Pancreas (tissue), 10 donors: ENCODE results near the gene TTLL8. TPM values are rescaled to one million over a fixed set of nuclear protein-coding genes. Genes with fewer than 3 reads are reported as not detected.
A peak's percentile ranks its signal among the peaks of the same experiment; 100 is the strongest.

ENCODE experiments used
- ATAC-seq, 4 donors: fragments of 200-7000 bp; cut with Tn5 transposase; one replicate each; pipeline versions ENCODE4 v1.8.0 to v1.9.1; 2020; ENCODE audit warnings: mild to moderate bottlenecking in 4 of 4, moderate library complexity in 4 of 4
- DNase-seq, 6 donors: peaks; one replicate each; pipeline ENCODE4 v3.0.0-alpha.2; 2020
- FAIRE-seq: peaks from 2 replicates; lab custom pipeline; 2012; peaks lifted over from hg19 to GRCh38; lab: Jason Lieb, UNC
- H3K27ac ChIP-seq, 4 donors: fragments of 200-600 bp; sonication (generic); 1 replicate in 3 of 4; 2 replicates in 1 of 4; pipeline versions ENCODE4 v1.5.0 to v1.8.0; 2020
- H3K27me3 ChIP-seq, 4 donors: fragments of 200-600 bp; one replicate each; pipeline ENCODE4 v1.8.0; 2021
- H3K36me3 ChIP-seq, 3 donors: fragments of 200-600 bp; sonication (generic) in 1 of 3; one replicate each; pipeline versions ENCODE4 v1.5.0 to v1.8.0; 2020 to 2021
- H3K4me1 ChIP-seq, 3 donors: fragments of 200-600 bp; one replicate each; pipeline ENCODE4 v1.8.0; 2021
- H3K4me3 ChIP-seq, 4 donors: fragments of 200-600 bp; sonication (generic) in 2 of 4; one replicate each; pipeline versions ENCODE4 v1.5.0 to v1.8.0; 2020 to 2021
- H3K9me3 ChIP-seq, 4 donors: fragments of 200-600 bp; one replicate each; pipeline ENCODE4 v1.8.0; 2021
- WGBS, 2 donors: extraction: QIAGEN DNeasy Blood & Tissue Kit; methylation state at CpG; one replicate each; pipeline ENCODE4 v1.1.7; 2013; 5-methylcytosine and 5-hydroxymethylcytosine counted together
- intact Hi-C, 3 donors: fragments of 100-400 bp; cut with DNase I; formaldehyde crosslinking; loops; one replicate each; pipeline versions ENCODE4 v1.11.1 to v1.14.2; 2022
- polyA plus RNA-seq, 2 donors: library from polyadenylated mRNA; stranded (reverse); fragments of 200-250 nt; gene quantifications; one replicate each; pipeline ENCODE4 v1.2.3, GENCODE V29; 2013
- total RNA-seq, 6 donors: library from RNA; stranded (reverse); fragmentation: NEBNext Ultra II Directional in 4 of 6; extraction: Animal tissue kit (Norgen Biotek cat#: 25700) in 4 of 6; gene quantifications; one replicate each; pipeline versions ENCODE4 v1.2.1 to v1.2.4, GENCODE V29; 2021 to 2023
- TF ChIP-seq, protein P1 (sequence below), 4 donors: fragments of 200-600 bp; sonication (generic) in 3 of 4; IDR thresholded peaks; one replicate each; pipeline versions ENCODE4 v1.5.0 to v1.8.0; 2021; ENCODE audit warnings: antibody characterized with exemption in 4 of 4
- donor health status: healthy with polysubstance abuse.
- donor health status: DM: no; HTN: no; CAD: no; lungs with moderate emphysema.
- donor health status: DM: no; HTN: no; CAD: no.
- donor health status: control.
- donor health status: control.
- donor health status: Bipolar disorder and iron deficiency.
- donor health status: DM: yes; HTN: yes; CAD: no.
- donor health status: DM: no; HTN: no; CAD: no.
- donor health status: DM: no; HTN: no; CAD: no.
- donor health status: DM: yes; HTN: yes; CAD: no.

Gene TTLL8
- total and polyA plus RNA-seq, 8 donors = not detected

DNA sequence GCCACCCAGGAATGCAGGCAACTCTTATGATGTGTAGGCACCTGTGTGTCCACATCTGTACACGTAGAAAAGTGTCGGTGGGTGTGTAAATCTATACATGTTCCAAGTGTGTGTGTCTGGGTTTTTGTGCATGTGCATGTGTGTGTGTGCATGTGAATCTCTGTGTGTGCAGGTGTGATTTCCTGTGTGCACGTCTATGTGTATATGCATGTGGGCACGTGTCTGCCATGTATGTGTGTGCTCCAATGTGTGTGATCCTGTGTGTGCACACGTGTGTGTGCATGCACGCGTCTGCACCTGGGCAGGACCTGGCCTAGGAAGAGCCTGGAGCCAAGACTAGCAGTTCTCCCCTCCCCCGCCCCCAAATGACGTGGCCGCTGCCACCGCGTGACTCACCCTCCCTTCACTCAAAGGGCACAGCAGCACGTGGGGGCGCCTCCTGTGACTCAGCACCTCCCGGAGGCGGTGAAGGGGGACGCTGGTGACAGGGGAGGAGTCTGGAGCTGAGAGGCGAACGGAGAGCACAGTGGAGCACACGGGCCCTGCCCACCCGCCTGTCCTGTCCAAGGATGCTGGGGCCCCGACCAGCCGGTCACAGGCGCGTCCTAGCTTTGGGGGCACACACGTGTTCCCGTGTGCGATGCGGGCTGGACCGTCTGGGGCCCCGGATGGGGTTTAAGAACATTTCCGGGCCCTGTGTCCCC is 87.4 kb downstream of the TTLL8 start:
- intact Hi-C loops = no loop called here
- 11 to 15% methylated on average over 32 of the region's 32 CpGs for WGBS, 2 donors
- FAIRE-seq = no peak

DNA sequence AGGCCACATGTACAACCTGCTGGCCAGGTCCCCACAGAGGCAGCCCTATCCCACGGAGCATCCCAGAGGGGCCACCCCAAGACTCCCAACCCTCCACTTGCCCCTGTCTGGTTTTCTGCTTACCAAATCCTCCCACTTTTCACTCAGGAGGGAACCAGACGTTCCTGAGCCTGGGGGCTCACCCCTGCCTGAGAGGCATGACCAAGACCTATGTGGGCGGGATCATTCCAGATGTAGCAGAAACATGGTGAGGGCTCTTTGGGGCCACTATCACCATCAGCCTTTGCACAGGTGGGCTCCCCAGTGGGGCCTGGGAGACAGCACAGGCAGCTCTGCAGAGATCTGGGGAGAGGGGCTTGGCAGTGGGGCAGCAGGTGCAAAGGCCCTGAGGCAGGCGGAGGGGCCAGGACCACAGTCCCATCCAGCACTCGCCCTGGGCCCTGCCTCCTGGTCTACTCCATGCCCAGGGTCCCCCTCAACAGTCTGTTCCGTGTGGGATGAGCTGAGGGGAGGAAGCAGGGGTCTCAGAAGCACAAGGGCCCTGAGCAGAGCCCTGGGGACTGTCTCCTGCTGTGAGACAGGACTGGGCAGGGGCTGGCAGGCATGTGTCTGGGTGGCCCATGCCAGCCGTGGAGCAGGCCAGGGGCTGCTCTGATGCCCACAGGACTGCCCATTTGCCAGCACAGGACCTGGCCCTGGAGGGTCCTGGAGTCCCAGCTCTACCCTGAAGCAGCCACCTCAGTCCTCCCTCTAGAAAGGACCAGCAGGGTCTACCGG is 88.2 kb downstream of the TTLL8 start:
- 91 to 95% methylated on average over 8 of the region's 8 CpGs for WGBS, 2 donors
- intact Hi-C loops = no loop called here
- H3K9me3 ChIP-seq = no peaks in the 10 kb centered on the region
- H3K27me3 ChIP-seq = no peaks in the 10 kb centered on the region
- H3K4me3 ChIP-seq = no peak overlapping the region
- peak overlapping the region in 1 of 4 donors; percentile 46 for H3K27ac ChIP-seq
- ATAC-seq (no peak), DNase-seq (peak; percentile 25 to 73 (median 53)), FAIRE-seq (no peak)
- H3K4me1 ChIP-seq = peaks cover 0 to 32% (median 11%) of the 10 kb centered on the region in 3 donors
- TF ChIP-seq, protein P1, sequence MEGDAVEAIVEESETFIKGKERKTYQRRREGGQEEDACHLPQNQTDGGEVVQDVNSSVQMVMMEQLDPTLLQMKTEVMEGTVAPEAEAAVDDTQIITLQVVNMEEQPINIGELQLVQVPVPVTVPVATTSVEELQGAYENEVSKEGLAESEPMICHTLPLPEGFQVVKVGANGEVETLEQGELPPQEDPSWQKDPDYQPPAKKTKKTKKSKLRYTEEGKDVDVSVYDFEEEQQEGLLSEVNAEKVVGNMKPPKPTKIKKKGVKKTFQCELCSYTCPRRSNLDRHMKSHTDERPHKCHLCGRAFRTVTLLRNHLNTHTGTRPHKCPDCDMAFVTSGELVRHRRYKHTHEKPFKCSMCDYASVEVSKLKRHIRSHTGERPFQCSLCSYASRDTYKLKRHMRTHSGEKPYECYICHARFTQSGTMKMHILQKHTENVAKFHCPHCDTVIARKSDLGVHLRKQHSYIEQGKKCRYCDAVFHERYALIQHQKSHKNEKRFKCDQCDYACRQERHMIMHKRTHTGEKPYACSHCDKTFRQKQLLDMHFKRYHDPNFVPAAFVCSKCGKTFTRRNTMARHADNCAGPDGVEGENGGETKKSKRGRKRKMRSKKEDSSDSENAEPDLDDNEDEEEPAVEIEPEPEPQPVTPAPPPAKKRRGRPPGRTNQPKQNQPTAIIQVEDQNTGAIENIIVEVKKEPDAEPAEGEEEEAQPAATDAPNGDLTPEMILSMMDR (IDR thresholded peaks at IDR 0.05) = no peak
- H3K36me3 ChIP-seq = no peaks in the 10 kb centered on the region

More for the DNA sequence above, 87.4 kb downstream of the TTLL8 start:
- TF ChIP-seq, protein P1 (IDR thresholded peaks at IDR 0.05) = no peak
- DNase-seq (peak; percentile 91 to 96 (median 95)), ATAC-seq (peak; percentile 81 to 87 (median 83))
- Histone ChIP-seq H3K27me3 (no peaks in the 10 kb centered on the region), H3K27ac (peak overlapping the region; percentile 44 to 73 (median 70)), H3K4me3 (peak overlapping the region; percentile 3 to 52 (median 28)), H3K9me3 (no peaks in the 10 kb centered on the region), H3K4me1 (peaks cover 0 to 28% (median 11%) of the 10 kb centered on the region in 3 donors), H3K36me3 (no peaks in the 10 kb centered on the region)

DNA sequence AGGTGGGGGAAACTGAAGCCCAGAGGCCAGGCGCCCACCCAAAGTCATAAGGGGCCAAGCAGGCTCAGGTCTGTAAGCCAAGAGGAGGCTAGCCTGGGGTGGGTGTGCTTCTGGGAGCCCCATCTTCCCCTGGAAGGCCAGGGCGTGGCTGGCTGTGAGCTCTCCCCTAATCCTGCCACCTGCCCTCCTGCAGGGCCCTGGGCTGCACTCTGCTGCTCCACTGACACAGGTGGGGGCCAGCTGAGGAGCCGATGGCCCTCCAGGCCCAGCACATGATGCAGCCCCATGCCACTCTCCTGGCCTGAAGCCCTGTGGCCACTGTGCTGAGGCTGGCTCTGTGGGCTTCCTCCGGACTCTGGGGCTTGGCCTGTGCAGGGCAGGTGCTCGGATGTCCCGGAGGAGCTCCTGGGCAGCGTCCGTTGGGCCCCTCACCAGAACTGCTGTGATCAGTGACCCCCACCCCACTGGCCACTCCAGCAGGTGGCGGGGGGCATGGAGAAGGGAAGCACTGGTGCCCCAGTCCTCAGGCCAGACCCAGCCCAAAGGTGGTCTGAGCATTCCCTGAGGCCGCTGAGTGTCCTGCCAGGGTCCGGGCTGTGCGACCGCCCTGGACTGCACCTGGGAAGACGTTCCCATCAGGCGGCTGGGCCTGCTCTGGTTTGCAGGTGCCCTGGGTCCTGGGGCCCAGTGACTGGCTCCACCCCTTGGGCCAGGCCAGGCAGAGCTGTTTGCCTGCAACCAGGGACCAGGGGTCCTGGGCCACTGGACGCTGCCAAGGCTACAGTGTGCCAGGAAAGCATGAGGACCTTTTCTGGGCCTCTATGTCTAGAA is 89.1 kb downstream of the TTLL8 start:
- Histone ChIP-seq H3K4me1 (peaks cover 0 to 39% (median 13%) of the 10 kb centered on the region in 3 donors), H3K27me3 (no peaks in the 10 kb centered on the region), H3K27ac (no peak overlapping the region), H3K9me3 (no peaks in the 10 kb centered on the region), H3K36me3 (peaks cover 0 to 4% (median 1%) of the 10 kb centered on the region in 3 donors), H3K4me3 (no peak overlapping the region)
- TF ChIP-seq, protein P1 (IDR thresholded peaks at IDR 0.05) = no peak
- DNase-seq = peak; percentile 37 to 83 (median 52)
- ATAC-seq = no peak
- 95% methylated on average over 16 of the region's 16 CpGs for whole genome bisulfite sequencing, 2 donors
- intact Hi-C loops = no loop called here
- no peak for FAIRE-seq

Other genes with a start within 250 kb of the TTLL8 start
- 10 to 100 TPM; 14.0 to 23.6 (median 15.8) TPM for gene BRD1, start 230.4 kb downstream of the TTLL8 start, total RNA-seq
- 10 to 100 TPM; 19.7 to 26.3 TPM for gene BRD1, start 230.4 kb downstream of the TTLL8 start, polyA plus RNA-seq
- 1 to 10 TPM; 3.7 to 7.2 (median 5.5) TPM for gene ZBED4, start 204.5 kb downstream of the TTLL8 start, total RNA-seq
- gene ZBED4, start 204.5 kb downstream of the TTLL8 start, polyA plus RNA-seq = 1 to 10 TPM; 2.4 to 3.2 TPM
- 10 to 100 TPM in 4 of 6 donors, 1 to 10 TPM in 2; 7.4 to 13.1 (median 12.1) TPM for gene ALG12, start 139.9 kb downstream of the TTLL8 start, total RNA-seq
- gene ALG12, start 139.9 kb downstream of the TTLL8 start, polyA plus RNA-seq = 1 to 10 TPM; 7.1 to 8.6 TPM
- 10 to 100 TPM; 37.2 to 61.9 (median 54.1) TPM for gene CRELD2, start 139.7 kb downstream of the TTLL8 start, total RNA-seq
- gene CRELD2, start 139.7 kb downstream of the TTLL8 start, polyA plus RNA-seq = 10 to 100 TPM; 51.1 to 56.4 TPM
- 10 to 100 TPM; 25.8 to 90.1 (median 33.1) TPM for gene PIM3, start 97.5 kb downstream of the TTLL8 start, total RNA-seq
- gene PIM3, start 97.5 kb downstream of the TTLL8 start, polyA plus RNA-seq = 10 to 100 TPM; 55.3 to 82.7 TPM
- not detected for gene IL17REL, start 45.5 kb downstream of the TTLL8 start, total RNA-seq
- gene IL17REL, start 45.5 kb downstream of the TTLL8 start, polyA plus RNA-seq = not detected
- gene MLC1, start 27.1 kb upstream of the TTLL8 start, total RNA-seq = under 1 TPM in 2 of 6 donors, not detected in 4; 0.04 to 0.05 TPM
- gene MLC1, start 27.1 kb upstream of the TTLL8 start, polyA plus RNA-seq = under 1 TPM; 0.04 to 0.16 TPM
- 1 to 10 TPM in 1 of 6 donors, under 1 TPM in 4, not detected in 1; 0.09 to 1.9 (median 0.26) TPM for gene MOV10L1, start 31.7 kb upstream of the TTLL8 start, total RNA-seq
- under 1 TPM; 0.23 to 0.80 TPM for gene MOV10L1, start 31.7 kb upstream of the TTLL8 start, polyA plus RNA-seq
- 1 to 10 TPM in 1 of 6 donors, under 1 TPM in 5; 0.31 to 1.2 (median 0.60) TPM for gene PANX2, start 112.4 kb upstream of the TTLL8 start, total RNA-seq
- 1 to 10 TPM in 1 of 2 donors, under 1 TPM in 1; 0.68 to 3.5 TPM for gene PANX2, start 112.4 kb upstream of the TTLL8 start, polyA plus RNA-seq
- 10 to 100 TPM; 25.9 to 64.1 (median 48.6) TPM for gene TRABD, start 127.6 kb upstream of the TTLL8 start, total RNA-seq
- gene TRABD, start 127.6 kb upstream of the TTLL8 start, polyA plus RNA-seq = 100 to 1,000 TPM; 104 to 107 TPM
- 10 to 100 TPM; 11.6 to 17.8 (median 13.0) TPM for gene SELENOO, start 142.7 kb upstream of the TTLL8 start, total RNA-seq
- 10 to 100 TPM; 78.2 to 79.8 TPM for gene SELENOO, start 142.7 kb upstream of the TTLL8 start, polyA plus RNA-seq
- gene TUBGCP6, start 186.7 kb upstream of the TTLL8 start, total RNA-seq = 10 to 100 TPM; 19.2 to 36.7 (median 26.8) TPM
- 100 to 1,000 TPM; 109 to 139 TPM for gene TUBGCP6, start 186.7 kb upstream of the TTLL8 start, polyA plus RNA-seq
- gene HDAC10, start 193.0 kb upstream of the TTLL8 start, total RNA-seq = 10 to 100 TPM; 17.0 to 40.7 (median 19.1) TPM
- 10 to 100 TPM; 67.7 to 78.3 TPM for gene HDAC10, start 193.0 kb upstream of the TTLL8 start, polyA plus RNA-seq
- gene MAPK12, start 203.4 kb upstream of the TTLL8 start, total RNA-seq = 1 to 10 TPM in 5 of 6 donors, under 1 TPM in 1; 0.88 to 3.8 (median 1.6) TPM
- 10 to 100 TPM in 1 of 2 donors, 1 to 10 TPM in 1; 6.9 to 19.2 TPM for gene MAPK12, start 203.4 kb upstream of the TTLL8 start, polyA plus RNA-seq
- gene MAPK11, start 212.1 kb upstream of the TTLL8 start, total RNA-seq = 1 to 10 TPM; 1.3 to 3.7 (median 2.3) TPM
- 10 to 100 TPM; 13.2 to 22.2 TPM for gene MAPK11, start 212.1 kb upstream of the TTLL8 start, polyA plus RNA-seq
- gene PLXNB2, start 249.3 kb upstream of the TTLL8 start, total RNA-seq = 100 to 1,000 TPM in 5 of 6 donors, 10 to 100 TPM in 1; 89.3 to 168 (median 113) TPM
- 100 to 1,000 TPM; 191 to 216 TPM for gene PLXNB2, start 249.3 kb upstream of the TTLL8 start, polyA plus RNA-seq